ENCODE measurements around the gene TMEM62. TPM values are rescaled to one million over a fixed set of nuclear protein-coding genes. Genes with fewer than 3 reads are reported as not detected.
A peak's percentile ranks its signal among the peaks of the same experiment; 100 is the strongest.

The TMEM62 gene
- total RNA-seq, 2 experiments from 2014 or later: 24.2 to 27.4 TPM

- intact Hi-C loops (cut with micrococcal nuclease; ENCODE audit: unreplicated experiment): no loop called here
- TF ChIP-seq CTCF (conservative IDR thresholded peaks at IDR 0.05; ENCODE audit: low read length) (peak; percentile 86), EZH2phosphoT487 (IDR thresholded peaks at IDR 0.05; ENCODE audit: borderline replicate concordance, low read depth, low read length) (no peak)
These were observed 70.9 kb downstream of the TMEM62 start for GRCh38 chr15:43204016-43204901.

GRCh38 chr15:43206054-43206453, 72.7 kb downstream of the TMEM62 start:
- H3K27ac ChIP-seq (ENCODE audit: low read depth, low read length, poor library complexity, severe bottlenecking): no peak overlapping the region
- no peak for TF ChIP-seq CTCF (conservative IDR thresholded peaks at IDR 0.05; ENCODE audit: low read length)
- no peak for TF ChIP-seq EZH2phosphoT487 (IDR thresholded peaks at IDR 0.05; ENCODE audit: borderline replicate concordance, low read depth, low read length)
- no TSS peak for BruUV-seq (replicated peaks)
- POLR2A ChIA-PET: no interaction called here
- no peaks in the 10 kb centered on the region for H3K9me2 ChIP-seq (ENCODE audit: insufficient read depth, low read length)
- H2AFZ ChIP-seq (ENCODE audit: low read length): no peak overlapping the region
- H3K4me2 ChIP-seq (ENCODE audit: low read length): no peak overlapping the region
- H4K20me1 ChIP-seq (ENCODE audit: insufficient read depth, low read length): no peaks in the 10 kb centered on the region
- H3K4me3 ChIP-seq (ENCODE audit: low read depth, low read length, poor library complexity, severe bottlenecking): no peak overlapping the region
- no peaks in the 10 kb centered on the region for H3K4me1 ChIP-seq (ENCODE audit: insufficient read depth, low read length, poor library complexity, severe bottlenecking)
- DNase-seq (ENCODE audit: low spot score): no peak
- no peaks in the 10 kb centered on the region for H3K79me2 ChIP-seq (ENCODE audit: insufficient read depth, low read depth, low read length)
- intact Hi-C loops (cut with micrococcal nuclease; ENCODE audit: unreplicated experiment): no loop called here
- CTCF ChIA-PET (ENCODE audit: unreplicated experiment): no interaction called here
- no peaks in the 10 kb centered on the region for H3K9me3 ChIP-seq (ENCODE audit: low read length)
- no peaks in the 10 kb centered on the region for H3K36me3 ChIP-seq (ENCODE audit: insufficient read depth, low read length)

More at GRCh38 chr15:43204016-43204901, 70.9 kb downstream of the TMEM62 start:
- peak; percentile 62 for DNase-seq (ENCODE audit: low spot score)
- H3K9me3 ChIP-seq (ENCODE audit: low read length): no peaks in the 10 kb centered on the region
- ChIA-PET POLR2A (interaction anchor here (0.6 to 1.4 kb wide), 5 partner anchors 9 to 501 kb away, joined by 3 to 10 read pairs (median 5); no protein-coding TSS in a partner anchor), CTCF (ENCODE audit: unreplicated experiment) (interaction anchor here (1.3 kb wide), 1 partner anchor 10 kb away, joined by 4 read pairs; no protein-coding TSS in a partner anchor)
- no peaks in the 10 kb centered on the region for H3K4me1 ChIP-seq (ENCODE audit: insufficient read depth, low read length, poor library complexity, severe bottlenecking)
- no peak overlapping the region for H2AFZ ChIP-seq (ENCODE audit: low read length)
- no peak overlapping the region for H3K4me3 ChIP-seq (ENCODE audit: low read depth, low read length, poor library complexity, severe bottlenecking)
- no peaks in the 10 kb centered on the region for H3K36me3 ChIP-seq (ENCODE audit: insufficient read depth, low read length)
- H3K79me2 ChIP-seq (ENCODE audit: insufficient read depth, low read depth, low read length): no peaks in the 10 kb centered on the region
- H3K27ac ChIP-seq (ENCODE audit: low read depth, low read length, poor library complexity, severe bottlenecking): no peak overlapping the region
- no peak overlapping the region for H3K4me2 ChIP-seq (ENCODE audit: low read length)
- no peaks in the 10 kb centered on the region for H4K20me1 ChIP-seq (ENCODE audit: insufficient read depth, low read length)
- BruUV-seq (replicated peaks): no TSS peak
- H3K9me2 ChIP-seq (ENCODE audit: insufficient read depth, low read length): no peaks in the 10 kb centered on the region

- no peak overlapping the region for H3K27ac ChIP-seq (ENCODE audit: low read depth, low read length, poor library complexity, severe bottlenecking)
- no peaks in the 10 kb centered on the region for H3K79me2 ChIP-seq (ENCODE audit: insufficient read depth, low read depth, low read length)
- H3K4me2 ChIP-seq (ENCODE audit: low read length): no peak overlapping the region
- intact Hi-C loops (cut with micrococcal nuclease; ENCODE audit: unreplicated experiment): no loop called here
- BruUV-seq (replicated peaks): no TSS peak
- H3K4me3 ChIP-seq (ENCODE audit: low read depth, low read length, poor library complexity, severe bottlenecking): no peak overlapping the region
- H2AFZ ChIP-seq (ENCODE audit: low read length): no peak overlapping the region
- H3K36me3 ChIP-seq (ENCODE audit: insufficient read depth, low read length): no peaks in the 10 kb centered on the region
- H4K20me1 ChIP-seq (ENCODE audit: insufficient read depth, low read length): no peaks in the 10 kb centered on the region
- H3K9me3 ChIP-seq (ENCODE audit: low read length): no peaks in the 10 kb centered on the region
- H3K4me1 ChIP-seq (ENCODE audit: insufficient read depth, low read length, poor library complexity, severe bottlenecking): no peaks in the 10 kb centered on the region
- CTCF ChIA-PET (ENCODE audit: unreplicated experiment): no interaction called here
- POLR2A ChIA-PET: no interaction called here
- H3K9me2 ChIP-seq (ENCODE audit: insufficient read depth, low read length): no peaks in the 10 kb centered on the region
- TF ChIP-seq EZH2phosphoT487 (IDR thresholded peaks at IDR 0.05; ENCODE audit: borderline replicate concordance, low read depth, low read length) (no peak), CTCF (conservative IDR thresholded peaks at IDR 0.05; ENCODE audit: low read length) (no peak)
- no peak for DNase-seq (ENCODE audit: low spot score)
These were observed 73.6 kb downstream of the TMEM62 start for GRCh38 chr15:43207024-43207423.
